ENCODE results near the gene DMBT1.

Gene DMBT1

DNA sequence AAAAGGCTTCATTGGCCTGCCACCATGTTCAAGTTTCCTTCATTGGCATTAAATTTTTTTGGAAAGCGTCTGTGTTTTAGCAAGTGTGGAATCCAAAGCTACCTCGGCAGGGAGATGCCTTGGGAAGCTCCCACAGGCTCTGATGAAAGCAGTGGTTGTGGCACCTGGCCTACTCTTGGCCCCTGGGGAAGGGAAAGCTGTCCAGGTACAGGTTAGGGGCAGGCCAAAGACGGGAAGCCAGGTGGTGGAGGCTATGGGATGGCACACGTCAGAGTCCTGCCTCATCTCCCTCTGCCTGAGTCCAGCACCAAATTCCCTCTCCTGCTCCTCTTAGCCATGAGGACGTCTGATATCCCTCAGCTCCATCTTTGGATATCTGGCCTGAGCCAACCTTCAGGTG is 89.3 kb downstream of the DMBT1 start:
- no peak for DNase-seq

DNA sequence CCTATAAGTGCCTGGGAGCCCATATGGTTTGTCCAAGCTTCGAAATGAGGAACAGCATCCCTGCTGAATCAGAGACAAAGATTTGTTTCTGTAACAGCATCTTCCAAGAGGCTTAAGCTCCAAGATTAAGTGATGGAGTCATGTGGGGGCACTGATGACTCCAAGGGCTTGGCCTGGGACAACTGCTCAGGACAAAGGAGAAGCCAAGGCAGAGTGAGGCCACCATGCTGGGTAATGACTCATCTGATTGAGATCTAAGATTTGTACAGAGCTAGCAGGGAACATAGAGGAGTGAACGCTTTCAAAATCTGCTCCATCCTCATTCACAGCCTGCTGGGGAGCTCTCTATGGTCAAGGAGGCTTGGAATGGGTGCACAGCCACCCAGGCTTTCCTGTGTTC is 89.8 kb downstream of the DMBT1 start:
- no peak for DNase-seq

GRCh38 chr10:122655524-122656307 is 95.2 kb downstream of the DMBT1 start:
- DNase-seq: no peak

DNA sequence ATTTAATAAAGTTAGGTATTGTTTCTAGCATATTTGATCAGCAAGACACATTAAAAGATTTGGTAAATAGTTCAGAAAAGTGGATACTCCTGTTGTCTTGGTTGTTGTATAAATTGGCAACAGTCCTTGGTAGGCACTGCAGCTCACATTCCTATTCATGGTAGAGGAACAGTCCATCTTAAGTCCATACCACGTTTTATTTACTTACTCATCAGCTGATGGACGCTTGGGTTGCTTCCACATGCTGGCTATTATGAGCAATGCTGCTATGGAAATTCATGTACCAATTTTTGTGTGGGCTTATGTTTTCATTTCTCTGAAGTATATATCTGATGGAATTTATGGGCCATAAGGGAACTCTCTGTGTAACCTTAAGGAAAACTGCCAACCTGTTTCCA is 95.8 kb downstream of the DMBT1 start:
- DNase-seq: no peak

DNA sequence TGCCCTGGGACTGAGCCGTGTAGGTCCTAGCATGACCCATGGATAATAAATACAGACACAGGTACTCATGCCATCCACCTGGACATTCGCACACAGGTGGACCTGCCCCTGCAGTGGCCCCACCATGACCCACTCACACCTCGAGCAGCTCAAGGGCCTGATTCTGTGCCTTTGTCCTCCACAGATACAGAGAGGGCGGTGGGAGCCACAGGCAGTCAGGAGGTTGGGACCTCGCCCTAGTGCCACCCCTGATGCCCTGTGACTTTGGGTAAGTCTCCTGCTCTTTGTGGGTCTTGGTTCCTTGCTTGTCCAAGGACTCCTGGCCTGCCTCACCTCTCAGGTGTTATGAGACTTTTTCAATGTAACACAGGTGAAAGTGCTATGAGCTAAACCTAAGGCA is 96.2 kb downstream of the DMBT1 start:
- no peak for DNase-seq

- no peak for DNase-seq
Measured at GRCh38 chr10:122657255-122657654, 96.7 kb downstream of the DMBT1 start.

DNA sequence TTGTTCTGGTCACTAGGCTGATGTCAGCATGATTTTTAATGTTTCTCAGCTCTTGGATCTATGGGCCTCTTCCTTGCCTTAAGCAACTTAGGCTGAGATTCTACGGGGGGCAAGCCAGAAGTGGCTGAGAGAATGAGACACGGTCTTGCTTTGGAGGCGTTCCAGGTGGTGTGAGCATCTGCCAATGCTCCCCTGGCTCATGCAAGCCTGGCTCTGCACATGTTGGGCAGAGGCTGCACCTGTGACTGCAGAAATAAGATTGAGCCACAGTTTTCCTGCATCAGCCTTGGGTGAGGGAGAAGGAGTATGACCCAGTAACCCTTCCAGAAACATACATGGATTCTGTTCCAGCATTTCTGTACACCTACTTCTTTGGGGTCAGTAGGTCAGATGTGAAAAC is 97.2 kb downstream of the DMBT1 start:
- DNase-seq: no peak

DNA sequence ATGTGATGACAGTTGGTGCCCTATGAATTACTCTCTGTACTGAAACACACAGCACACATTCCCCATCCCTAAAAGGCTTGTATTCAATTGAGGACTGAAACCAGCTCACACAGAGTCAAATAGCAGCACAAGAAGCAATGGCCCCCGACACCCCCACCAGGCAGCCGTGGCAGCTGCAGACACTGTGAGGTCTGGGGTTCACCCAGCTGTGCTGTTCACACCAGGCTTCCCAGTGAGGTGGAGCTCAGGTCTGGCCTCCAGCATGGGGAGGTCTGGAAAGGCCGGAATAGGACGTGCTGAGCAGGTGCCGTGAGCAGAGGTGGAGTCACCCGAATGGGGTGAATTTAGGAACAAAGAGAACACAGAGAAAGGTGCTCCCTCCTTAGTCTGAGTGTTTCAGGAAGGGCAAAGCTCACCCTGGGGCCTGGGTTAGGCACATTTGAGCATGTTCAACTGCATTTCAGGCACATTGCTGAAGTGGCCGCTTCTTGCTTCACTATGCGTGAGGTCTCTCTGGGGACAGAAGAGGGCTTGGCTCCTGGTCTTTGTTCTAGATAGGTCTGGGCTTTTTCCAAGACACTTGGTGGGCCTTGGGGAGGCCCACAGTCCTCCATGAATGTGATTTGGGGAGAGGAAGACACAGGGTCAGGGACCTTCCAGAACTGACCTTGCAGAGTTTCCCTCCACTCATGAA is 97.9 kb downstream of the DMBT1 start:
- no peak for DNase-seq

- no peak for DNase-seq
Measured at GRCh38 chr10:122659126-122659525, 98.6 kb downstream of the DMBT1 start.

- no peak for DNase-seq
Measured at GRCh38 chr10:122659651-122660050, 99.1 kb downstream of the DMBT1 start.

DNA sequence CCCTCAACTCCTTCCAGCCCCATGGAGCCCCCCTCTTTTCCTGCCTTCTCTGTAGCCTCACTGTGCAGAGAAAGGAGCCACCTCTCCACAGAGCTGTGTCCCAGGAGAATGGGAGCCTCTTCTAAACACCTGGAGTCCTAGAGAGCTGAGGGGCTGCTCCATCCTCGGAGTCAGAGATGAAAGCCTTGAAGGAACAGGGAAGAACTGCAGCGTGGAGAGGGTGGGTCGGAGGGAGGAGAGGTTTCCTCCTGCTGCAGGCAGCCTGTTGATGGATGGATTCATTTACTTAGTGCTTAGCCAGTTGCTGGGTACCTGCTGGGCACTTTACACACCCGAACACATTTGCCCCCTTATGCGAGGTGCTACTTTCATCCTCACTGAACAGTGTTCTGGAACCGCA is 100.1 kb downstream of the DMBT1 start:
- no peak for DNase-seq

- no peak for DNase-seq
Measured at GRCh38 chr10:122662231-122662630, 101.7 kb downstream of the DMBT1 start.

DNA sequence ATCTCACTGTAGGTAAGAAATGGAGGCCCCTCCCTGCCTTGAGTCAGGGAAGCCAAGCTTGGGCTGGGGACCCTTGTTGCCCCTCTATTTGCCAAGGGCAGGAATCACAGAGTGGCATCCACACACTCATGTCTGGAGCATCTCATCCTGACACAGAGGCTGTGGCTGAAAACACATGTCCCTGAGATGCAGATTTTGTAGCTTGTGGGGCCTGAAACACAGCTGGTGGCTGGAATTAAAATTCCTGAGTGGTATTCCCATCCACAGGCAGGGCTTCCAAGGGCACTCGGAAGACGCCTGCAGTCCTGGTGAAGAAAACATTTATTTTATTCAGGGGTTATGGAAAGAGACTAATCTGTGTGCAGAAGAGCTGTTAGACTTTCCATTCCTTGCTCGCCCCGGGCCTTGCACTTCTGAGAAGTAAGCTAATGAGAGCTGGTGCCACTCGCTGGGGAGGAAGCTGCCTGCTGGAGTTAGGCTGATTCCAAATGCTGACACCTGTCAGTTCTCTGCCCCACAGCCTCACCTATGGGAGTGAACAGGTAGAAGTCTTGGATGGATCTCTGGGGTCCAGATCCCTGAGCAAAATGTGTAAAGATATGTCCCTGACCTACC is 103.1 kb downstream of the DMBT1 start:
- no peak for DNase-seq

GRCh38 chr10:122664501-122664900 is 103.9 kb downstream of the DMBT1 start:
- no peak for DNase-seq

DNA sequence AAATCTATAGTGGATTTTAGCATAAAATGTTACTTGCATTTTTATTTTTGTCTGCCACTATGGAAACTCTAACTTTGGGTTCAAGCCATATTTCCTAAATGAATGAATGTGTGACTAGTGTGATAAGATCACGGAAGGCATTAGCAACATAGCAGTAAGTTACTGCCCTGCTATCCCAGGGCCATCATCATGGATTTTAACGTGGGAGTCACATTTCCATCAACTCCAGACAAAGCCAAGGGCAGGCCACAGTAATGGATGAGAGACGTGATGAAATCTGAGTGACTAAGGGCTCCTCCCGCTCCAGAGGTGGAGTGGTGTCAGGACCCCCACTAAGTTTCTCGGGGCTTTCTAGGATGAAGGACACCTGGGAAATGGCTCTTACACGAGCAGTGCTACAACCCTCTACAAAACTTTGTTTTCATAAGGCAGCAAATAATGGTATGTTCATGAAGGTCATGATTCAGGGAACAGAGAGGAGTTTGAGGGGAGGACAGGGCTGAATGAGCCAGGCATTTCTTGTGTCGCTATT is 104.8 kb downstream of the DMBT1 start:
- no peak for DNase-seq

DNA sequence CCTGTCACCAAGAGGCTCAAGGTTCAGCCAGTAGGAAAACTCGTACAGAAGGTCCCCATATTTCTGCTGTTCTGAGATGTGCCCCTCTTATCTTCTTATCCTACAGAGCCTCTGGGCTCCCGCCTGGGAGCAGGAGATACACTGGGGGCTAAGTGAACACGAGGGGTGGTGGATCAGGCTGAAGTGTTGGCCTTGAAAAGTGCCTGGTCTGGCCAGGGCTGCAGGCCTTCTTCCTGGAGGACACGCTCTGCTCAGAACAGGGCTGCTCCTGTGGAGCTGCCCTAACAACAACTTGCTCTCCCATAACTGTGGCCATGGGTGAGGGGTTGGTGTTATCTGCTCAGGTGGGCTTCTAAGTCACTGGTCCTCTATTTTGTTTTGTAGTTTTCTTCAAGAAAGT is 105.4 kb downstream of the DMBT1 start:
- no peak for DNase-seq

GRCh38 chr10:122669045-122669444 is 108.5 kb downstream of the DMBT1 start:
- DNase-seq: no peak

DNA sequence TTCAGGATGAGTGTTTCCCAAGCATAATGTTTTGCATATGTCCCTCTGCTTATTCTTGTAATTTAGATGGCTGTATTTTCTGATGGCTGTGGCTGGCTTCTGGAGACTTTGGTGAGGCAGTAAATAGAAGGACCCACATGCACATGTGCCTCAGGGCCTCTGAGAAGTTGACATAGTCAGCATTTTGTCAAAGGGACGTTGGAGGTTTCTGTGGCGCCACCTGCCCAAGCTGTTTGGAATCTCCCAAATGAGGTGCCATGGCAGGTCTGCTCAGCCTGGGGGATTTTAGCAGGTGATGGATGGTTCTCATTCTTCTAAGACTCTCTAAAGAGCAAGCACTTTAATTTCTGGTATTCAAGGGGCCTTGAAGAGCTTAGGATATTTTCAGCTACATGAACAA is 109.3 kb downstream of the DMBT1 start:
- DNase-seq: no peak

DNA sequence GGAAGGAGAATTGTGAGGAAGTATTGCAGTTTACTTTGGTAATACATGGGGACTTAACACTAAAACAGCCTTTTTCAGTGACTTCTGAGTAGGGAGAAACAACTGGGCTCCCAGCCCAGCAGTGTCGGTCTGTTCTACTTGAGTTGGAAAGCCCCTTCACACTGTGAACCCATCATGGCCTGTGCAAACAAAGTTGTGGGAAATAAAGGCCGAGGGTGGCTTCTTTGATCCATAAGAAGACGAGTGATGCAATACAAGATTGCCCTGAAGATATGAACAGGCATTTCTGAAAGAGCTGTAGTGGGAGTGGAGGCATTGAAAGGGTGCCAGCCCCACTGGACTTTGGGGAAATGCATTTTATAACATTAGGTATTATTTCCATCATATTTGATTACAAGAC is 110.8 kb downstream of the DMBT1 start:
- no peak for DNase-seq

GRCh38 chr10:122672655-122673054 is 112.1 kb downstream of the DMBT1 start:
- no peak for DNase-seq

DNA sequence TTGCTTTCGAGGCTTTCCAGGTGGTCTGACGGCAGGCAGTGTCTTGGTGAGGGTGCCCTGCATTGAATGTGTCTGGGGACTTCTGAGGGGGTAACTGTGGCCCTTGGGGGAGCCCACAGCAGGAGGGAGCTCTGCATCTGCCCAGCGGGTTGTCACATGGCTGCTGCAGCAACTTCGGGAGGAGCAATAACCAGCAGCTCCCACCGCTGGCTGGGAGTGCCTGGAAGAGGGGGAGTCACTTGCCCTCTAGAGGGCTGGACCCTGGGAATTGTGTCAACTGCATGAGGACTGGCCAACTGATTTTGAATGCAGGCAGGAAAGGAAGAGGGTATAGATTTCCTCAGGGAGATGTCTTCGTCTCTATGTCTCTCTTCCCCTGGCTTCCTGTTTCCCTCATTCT is 112.7 kb downstream of the DMBT1 start:
- no peak for DNase-seq

- DNase-seq: no peak
Measured at GRCh38 chr10:122673731-122674130, 113.2 kb downstream of the DMBT1 start.

- no peak for DNase-seq
Measured at GRCh38 chr10:122674781-122675180, 114.2 kb downstream of the DMBT1 start.

DNA sequence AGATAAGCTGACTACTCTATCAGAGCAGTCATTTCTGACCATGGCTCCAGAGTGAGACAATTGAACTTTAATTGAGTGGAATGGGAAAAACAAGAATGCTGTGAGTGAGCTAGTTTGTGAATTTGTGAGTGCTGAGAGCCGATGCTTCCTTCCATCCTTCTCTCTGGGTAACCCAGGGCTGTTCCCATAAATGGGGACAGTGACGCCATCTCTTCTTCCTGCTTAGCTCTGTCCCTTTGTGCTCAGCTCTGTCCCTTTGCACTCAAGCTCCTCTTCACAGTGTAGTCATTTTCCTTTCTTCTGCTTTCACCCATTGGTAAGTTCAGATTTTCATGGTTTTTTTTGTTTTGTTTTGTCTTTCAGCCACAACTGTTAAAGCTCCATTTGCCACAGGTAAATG is 114.7 kb downstream of the DMBT1 start:
- DNase-seq: no peak

All from effector CD8-positive, alpha-beta T cell (primary cell).